Epidermal melanocyte (primary cell): ENCODE results near the gene DBR1.
A peak's percentile ranks its signal among the peaks of the same experiment; 100 is the strongest.

Experiments used
- DNase-seq: peaks from one replicate; pipeline ENCODE4 v3.0.0; 2011; ENCODE audit warnings: low spot score; ENCODE audit not compliant: insufficient read length

The DBR1 gene, protein sequence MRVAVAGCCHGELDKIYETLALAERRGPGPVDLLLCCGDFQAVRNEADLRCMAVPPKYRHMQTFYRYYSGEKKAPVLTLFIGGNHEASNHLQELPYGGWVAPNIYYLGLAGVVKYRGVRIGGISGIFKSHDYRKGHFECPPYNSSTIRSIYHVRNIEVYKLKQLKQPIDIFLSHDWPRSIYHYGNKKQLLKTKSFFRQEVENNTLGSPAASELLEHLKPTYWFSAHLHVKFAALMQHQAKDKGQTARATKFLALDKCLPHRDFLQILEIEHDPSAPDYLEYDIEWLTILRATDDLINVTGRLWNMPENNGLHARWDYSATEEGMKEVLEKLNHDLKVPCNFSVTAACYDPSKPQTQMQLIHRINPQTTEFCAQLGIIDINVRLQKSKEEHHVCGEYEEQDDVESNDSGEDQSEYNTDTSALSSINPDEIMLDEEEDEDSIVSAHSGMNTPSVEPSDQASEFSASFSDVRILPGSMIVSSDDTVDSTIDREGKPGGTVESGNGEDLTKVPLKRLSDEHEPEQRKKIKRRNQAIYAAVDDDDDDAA

DNA sequence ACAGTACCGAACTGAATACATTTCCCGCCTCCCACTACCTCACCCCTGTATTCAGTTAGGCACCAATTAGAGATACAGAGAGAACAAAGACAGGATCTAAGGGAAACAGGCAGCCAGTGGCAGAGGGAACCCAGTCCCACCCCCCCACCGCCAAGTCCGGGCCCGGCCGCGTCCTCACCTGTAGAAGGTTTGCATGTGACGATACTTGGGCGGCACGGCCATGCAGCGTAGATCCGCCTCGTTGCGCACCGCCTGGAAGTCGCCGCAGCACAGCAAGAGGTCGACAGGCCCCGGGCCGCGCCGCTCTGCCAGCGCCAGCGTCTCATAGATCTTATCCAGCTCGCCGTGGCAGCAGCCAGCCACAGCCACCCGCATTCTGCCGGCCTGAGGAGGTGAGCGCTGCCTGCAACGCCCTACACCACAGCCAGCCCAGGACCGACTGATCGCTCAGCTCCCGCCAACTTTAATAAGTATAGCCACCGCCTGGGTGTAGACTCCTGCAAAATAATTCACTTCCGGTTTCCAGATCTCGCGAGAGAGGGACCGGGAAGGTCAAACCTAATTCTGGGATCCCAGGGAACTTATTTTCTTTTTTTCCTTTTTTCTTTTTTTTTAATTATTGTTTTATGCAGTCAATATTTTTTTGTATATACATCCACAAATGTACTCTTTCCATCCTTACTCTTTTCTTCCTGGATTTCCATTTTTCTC lies at the start of gene DBR1:
DBR1 (minus strand) TSS at position 501 of the 711 bp plus-strand sequence; CDS start at position 375, 126 bp downstream.
- peak; percentile 66 for DNase-seq

DNA sequence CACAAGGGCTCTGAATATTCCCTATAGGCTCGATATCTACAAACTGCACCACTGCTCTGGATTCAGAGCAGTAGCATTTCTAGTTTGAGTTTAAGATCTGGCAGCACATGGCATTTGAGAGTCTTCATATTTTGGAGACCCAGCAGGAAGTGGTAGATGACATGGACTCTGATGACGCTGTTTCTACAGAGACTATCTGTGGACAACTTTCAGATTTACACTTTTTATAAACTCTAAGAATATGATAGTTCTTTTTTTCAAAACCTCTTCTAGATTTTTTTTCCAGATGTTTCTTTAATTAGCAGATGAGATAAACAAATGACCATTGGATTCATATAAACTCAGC lies 48.2 kb upstream of the DBR1 start:
- no peak for DNase-seq

DNA sequence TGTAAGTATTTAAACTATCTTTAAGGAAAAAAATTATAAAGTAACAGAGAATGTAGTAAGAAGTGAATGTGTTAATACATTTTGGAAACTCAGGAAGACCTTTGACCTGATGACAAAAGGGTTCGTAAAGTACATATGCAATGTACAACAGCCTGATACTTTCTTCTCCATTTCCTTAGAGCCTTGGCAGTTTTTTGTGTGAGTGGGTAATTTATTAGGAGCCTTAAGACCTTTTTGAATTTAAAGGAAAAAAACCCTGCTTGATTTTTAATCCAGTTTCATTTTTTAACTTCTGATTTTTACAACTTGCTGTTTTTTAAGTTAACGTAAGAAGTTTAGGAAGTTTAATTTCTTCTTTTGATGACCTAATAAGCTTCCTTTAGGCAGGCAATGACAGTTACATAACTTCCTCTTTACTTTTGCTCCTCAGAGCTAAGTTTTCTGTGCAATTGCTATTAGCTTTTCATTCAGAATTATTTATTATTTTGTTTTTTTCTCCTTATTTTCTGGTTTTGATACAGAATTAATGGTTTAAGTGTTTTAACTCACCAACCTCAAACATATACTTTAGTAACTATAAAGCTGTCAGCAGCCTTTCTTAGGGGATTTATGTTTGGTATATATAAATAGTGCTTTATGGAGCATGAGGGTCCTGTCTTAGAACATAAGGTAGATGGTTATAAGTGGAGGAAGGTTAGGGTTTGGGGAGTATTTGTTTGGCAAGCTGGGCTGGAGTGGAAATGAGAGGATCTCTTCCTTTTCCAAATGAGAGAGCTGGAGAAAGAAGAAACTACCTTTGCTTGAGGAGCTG lies 47.6 kb upstream of the DBR1 start:
- DNase-seq, result no peak

DNA sequence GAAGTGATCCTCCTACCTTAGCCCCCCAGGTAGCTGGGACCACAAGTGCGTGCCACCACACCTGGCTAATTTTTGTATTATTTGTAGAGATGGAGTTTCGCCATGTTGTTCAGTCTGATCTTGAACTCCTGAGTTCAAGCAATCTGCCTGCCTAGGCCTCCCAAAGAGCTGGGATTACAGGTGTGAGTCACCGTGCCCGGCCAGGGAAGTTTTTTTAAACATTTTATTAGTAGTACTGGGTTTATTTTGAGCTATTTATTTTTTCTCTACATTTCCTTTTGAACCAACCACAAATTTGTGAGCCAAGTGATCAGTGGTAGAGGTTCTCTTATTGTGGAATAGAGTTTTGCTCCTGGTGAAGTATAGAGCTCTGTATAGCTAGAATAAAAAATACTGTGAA lies 46.1 kb upstream of the DBR1 start:
- no peak for DNase-seq

DNA sequence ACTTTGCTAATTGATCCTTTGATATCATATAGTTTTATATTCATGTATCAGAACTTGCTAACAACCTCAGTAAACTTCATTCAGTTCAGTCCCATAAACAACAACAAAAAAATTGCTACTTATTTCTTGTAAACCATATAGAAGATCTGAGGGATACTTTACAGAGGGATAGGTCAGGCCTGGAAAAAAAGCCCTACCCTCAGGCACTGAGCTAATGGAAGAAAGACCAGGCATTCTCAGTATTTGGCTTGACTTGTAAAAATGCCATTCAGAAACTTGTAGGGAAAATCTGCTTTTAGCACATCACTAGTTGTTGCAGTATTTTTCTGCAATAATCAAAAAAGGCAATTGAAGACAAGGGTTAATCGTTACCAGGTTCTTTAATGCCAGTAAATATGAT lies 45.5 kb upstream of the DBR1 start:
- no peak for DNase-seq

DNA sequence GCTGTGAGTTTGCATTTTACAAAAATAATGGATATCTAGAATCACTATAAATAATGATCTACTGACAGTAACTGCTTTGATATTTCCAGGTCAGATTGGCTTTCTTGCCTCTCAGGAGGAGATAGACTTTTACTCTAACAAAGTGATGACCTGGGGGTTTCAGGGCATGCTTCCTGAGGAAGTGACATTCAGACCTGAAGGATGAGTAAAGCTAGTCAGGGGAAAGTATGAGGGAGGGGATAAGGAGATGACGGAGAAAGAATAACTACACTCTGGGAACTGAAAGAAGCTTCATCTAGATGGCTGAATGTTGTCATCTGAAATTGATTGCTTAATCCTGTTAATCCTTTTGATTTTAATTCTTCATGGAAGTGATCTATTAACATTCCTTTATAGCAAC lies 44.5 kb upstream of the DBR1 start:
- no peak for DNase-seq

DNA sequence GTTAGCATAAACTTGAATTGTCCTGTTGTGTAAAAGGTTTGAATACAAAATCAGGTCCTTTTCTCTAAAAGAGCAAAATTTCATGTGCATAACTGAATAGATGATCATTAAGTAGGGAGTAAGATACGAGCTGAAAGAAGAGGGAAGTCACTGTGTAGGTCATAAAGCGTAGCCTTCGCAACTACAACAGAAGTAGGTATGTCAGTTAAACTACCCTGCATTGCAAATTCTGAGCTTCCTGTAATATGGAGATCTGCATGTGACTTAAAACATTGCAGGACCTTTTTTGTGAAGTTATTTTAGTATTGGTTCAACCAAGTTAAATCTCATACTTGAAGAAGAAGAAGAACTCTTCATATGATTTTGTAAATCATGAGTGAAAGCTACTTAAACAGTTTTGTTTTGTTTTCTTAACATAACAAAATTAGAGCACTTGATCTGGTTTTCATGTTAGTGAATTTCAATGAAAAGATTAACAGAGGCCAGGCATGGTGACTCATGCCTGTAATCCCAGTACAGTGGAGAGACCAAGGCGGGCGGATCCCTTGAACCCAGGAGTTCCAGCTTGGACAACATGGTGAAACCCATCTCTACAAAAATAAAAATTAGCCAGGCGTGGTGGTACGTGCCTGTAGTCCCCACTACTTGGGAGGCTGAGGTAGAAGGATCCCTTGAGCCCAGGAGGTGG lies 38.8 kb upstream of the DBR1 start:
- no peak for DNase-seq

DNA sequence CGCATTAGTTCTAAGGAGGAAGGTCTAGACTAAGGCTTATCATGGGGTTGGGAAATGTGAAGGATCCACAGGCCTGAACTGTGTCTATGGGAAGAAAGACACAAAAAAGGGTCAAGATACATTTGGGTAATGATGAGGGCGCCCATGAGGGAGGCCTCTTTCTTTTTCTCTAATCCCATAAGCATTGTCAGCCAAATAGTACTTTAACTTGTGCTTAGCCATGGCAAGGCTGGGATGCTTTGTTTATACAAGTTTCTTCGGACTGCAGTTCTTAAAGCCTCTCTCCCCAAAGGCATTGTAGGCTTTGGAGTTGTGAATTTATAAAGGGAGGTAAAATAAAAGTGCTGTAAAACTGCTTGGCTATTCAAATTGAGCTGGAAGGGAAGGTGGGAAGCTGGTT lies 35.8 kb upstream of the DBR1 start:
- no peak for DNase-seq

DNA sequence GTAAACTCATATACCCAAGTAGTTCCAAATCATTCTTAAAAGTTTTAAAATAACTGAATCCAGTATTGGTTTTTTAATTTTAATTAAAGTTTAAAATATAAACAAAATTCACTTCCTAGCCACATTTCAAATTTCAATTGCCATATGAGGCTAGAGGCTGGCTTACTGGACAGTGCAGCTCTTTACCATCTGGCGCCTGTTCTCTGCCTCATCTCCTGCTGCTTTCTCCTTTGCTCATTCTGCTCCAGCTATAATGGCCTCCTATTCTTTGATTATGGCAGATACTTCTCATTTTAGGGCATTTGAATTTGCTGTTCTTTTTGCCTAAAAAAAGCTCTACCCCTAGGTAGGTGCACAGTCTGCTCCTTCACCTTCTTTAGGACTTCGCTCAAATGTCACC lies 31.5 kb upstream of the DBR1 start:
- no peak for DNase-seq

DNA sequence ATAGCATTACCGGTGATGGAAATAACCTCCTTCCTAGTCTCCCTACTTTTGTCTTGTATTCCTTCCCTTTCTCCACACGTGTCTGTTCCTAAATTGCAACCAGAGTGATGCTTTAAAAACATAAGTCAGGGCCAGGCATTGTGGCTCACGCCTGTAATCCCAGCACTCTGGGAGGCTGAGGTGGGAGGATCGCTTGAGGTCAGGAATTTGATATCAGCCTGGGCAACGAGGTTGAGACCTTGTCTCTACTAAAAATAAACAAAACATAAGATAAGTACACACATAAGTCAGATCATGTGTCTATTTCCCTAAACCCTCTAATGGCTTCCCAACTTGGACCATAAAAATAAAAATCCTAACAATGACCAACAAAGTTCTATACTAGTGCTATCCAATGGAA lies 30.8 kb upstream of the DBR1 start:
- no peak for DNase-seq

DNA sequence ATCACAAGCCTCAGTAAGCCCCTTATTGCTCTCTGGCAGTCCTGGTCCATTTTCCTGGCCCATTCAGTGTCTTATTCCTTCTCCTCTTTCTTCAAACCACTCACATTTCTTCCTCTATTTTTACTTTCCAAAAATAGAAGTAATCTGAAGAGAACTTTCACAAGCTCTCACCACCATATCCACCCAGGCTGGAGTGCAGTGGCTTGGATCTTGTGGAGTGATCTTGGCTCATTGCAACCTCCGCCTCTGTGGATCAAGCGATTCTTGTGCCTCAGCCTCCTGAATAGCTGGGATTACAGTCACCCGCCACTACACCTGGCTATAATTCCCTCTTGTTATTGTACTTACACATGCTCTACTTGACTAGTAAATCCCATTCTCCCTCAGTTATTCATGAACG lies 29.2 kb upstream of the DBR1 start:
- DNase-seq, result no peak

DNA sequence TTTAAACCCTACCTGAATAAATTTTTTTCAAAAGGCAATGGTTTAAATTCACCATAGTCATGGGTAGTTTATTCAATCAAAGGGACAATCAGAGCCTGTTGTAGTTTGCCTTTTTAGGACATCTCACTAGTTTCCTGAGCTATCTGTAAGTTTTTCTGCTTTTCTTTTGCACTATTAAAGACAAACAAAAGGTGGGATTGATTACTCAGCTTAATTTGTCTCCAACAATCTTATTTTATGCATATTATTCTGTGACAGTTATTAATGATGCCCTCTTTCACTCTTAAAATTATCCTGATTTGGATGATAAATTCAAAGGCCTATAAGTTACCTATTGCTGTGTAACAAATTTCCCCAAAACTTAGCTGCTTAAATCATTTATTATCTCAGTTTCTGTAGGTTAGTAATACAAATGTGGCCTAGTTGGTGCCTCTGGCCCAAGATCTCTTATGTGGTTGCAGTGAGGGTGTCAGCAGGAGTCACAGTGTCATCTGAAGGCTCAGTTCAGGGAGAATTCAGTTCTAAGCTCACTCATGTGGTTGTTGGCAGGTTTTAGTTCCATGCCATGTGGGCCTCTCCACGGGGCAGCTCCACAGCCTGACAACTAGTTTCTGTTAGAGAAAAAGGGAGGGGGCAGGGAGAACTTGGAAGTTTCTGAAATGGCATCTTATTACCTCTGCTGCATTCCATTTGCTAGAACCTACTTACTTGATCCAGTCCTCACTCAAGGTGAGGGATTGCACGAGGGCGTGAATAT lies 28.4 kb upstream of the DBR1 start:
- DNase-seq, result no peak

DNA sequence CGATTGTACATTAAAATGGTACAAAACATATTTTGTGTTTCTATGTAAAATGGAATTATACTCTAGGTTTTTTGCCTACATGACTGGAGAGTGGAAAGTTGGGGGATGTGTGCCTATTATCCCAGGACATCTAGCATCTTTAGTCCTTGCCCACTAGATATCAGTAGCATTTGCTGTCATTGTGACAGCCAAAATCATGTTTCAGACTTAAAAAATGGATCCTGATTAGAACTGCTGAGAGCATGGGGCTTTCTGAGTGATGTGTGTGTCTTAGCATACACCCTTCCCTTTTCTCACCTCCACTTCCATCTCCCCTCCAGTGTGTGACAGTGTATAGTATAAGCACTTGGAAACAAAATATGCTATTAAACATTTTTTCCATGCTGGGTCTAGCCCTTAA lies 25.7 kb upstream of the DBR1 start:
- no peak for DNase-seq

DNA sequence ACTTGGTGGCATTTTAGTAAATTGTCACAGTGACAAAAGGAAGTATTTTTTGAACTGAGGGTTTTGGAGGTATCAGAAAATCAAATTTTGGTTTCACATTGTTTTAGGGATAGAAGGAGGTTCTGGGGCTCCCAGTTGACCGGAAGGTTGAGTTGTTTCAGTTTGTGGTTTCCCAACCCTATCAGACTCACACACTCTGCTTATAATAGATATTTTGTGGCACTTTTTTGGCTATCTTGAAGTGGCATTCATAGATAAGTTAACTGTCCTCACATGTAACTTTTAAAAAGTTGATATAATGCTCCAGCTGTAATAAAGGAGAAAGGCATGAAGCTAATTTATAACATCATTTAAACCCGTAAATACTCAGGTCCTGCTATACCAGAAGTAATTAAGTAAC lies 25.1 kb upstream of the DBR1 start:
- DNase-seq, result no peak

DNA sequence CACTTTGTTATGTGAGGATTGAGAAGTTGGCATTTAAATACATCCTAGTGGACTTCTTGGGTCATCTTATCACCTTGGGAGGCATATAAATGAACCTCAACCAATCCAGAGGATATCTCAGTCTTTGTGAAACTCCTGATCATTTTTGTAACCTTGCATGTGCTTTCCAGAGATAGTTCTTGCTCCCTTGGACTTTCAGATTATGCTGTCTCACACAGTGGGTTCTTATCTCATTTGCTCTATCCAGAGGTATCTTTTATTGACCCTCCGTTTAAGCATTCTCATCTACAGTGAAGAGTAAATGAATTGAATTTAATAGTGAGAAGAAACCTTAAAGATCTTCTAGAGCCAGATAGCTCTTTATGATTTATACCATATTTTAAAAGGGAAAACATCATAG lies 22.8 kb upstream of the DBR1 start:
- no peak for DNase-seq

DNA sequence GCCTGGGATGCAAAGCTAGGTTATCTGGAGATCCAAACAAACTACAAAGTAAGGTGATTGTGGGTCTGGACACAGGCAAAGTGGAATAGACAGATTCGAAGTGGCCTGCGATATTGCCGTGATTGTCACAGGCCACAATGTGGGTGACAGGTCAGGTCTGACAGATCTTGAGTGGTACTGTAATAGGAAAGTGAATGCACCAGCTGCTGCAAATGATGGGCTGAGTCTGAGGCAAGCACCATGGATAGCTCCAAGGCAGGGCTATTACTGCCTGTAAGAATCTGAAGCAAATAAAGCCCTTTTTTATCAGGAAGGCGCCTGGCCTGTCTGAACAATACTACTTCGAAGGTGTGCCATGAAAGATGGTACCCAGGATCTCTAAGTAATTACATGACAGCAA lies 22.3 kb upstream of the DBR1 start:
- no peak for DNase-seq

DNA sequence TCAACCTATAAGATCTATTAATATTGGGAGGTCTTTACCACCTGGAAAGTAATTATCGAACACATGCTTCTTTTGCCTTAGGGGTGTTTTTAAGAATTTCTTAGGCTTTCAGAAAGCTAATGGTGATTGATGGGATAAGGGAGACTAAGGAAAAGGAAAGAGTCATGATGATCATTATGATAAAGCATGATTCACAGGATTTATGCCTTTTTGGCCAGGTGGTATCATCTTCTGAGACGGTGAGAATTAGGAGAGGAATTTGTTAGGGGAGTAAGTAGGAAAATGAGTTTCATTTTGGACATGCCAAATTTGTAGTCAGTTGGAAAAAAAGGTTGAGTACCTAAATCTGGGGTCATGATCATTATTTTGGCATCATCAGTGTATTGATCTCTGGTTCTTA lies 21.3 kb upstream of the DBR1 start:
- no peak for DNase-seq

DNA sequence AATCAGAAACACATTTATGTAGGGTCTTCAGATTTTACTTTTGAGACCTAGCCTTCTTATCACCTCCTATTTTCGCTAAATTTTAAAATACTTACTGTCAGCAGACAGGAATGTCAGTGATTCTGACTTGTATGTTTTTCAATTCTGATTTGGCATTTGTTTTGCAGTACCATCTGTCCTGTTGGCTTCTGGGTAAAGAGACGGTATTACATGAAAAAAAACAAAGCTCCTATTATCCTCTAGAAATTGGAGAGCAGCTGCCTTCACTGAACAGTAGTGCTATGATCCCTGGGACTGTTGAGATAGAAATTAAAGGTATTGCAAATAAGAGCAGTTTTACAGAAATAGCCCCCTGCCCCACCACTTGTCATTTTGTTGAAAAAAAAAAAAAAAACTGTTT lies 20.8 kb upstream of the DBR1 start:
- DNase-seq, result peak; percentile 26

DNA sequence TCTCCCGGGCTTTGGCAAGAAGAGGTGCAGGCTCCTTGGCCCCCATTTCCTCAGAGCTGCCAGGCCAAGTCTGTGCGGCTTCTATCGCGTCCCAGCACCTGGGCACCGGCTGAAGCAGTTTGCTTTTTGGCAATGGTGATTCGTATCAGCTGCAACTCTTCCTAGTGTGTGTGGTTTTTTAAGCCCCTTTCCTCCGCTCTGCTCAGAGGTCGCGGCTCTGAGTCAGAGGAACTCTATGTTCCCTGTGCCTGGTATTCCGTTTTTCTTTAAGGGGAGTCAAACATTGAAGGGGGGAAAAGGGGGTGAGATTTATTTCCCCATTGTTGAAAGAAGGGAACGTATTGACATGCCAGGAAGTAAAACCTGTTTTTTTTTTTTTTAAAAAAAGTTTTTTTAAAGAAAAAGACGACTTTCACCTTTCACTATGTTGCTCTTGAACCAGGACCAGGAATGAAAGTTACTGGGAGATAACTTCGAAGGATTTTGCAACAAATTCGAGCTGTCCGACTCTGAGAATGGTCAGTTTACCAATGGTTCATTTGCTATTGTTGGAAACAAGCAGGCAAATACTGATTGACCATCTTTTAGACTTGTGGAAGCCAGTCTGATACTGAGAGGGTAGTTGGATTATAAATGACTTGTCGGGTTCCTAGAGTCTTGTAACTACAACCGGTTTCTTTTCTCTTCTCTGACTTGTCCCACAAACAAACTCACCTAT lies 13.5 kb upstream of the DBR1 start:
- no peak for DNase-seq
